SIG-M5 (cell line): ENCODE data around the gene NCAPG.

Experiments used
- DNase-seq: peaks from one replicate; lab custom pipeline; 2025; lab: John Stamatoyannopoulos, UW

NCAPG gene

GRCh38 chr4:17875402-17876070, 64.8 kb downstream of the NCAPG start:
- no peak for DNase-seq

- no peak for DNase-seq
Measured at GRCh38 chr4:17876943-17877342, 66.2 kb downstream of the NCAPG start.

GRCh38 chr4:17877661-17878060, 66.9 kb downstream of the NCAPG start:
- no peak for DNase-seq

- DNase-seq: no peak
Measured at GRCh38 chr4:17884063-17884462, 73.3 kb downstream of the NCAPG start.

GRCh38 chr4:17884511-17884910, 73.7 kb downstream of the NCAPG start:
- DNase-seq: no peak

- DNase-seq: no peak
Measured at GRCh38 chr4:17889692-17890091, 78.9 kb downstream of the NCAPG start.

GRCh38 chr4:17894421-17894820, 83.6 kb downstream of the NCAPG start:
- DNase-seq: no peak
